GM10248 (cell line): ENCODE data around the gene SOX5.

ENCODE experiments used
- CTCF ChIA-PET: fragments of 300-600 bp; sonication (Branson Sonifier 250); formaldehyde crosslinking; extraction: SDS; loops from one replicate; lab custom pipeline; 2021; ENCODE audit warnings: antibody characterized with exemption; lab: Yijun Ruan, JAX
- POLR2A ChIA-PET: fragments of 350-650 bp; sonication (Branson Sonifier 250); formaldehyde crosslinking; extraction: SDS; loops from one replicate; lab custom pipeline; 2020; ENCODE audit warnings: antibody characterized with exemption; lab: Yijun Ruan, JAX
- DNase-seq: peaks from one replicate; pipeline ENCODE4 v3.0.0; 2012; ENCODE audit errors: extremely low spot score
- CTCF ChIP-seq: IDR thresholded peaks from 2 replicates; pipeline ENCODE4 v1.5.1; 2012; ENCODE audit warnings: mild to moderate bottlenecking, low read depth; ENCODE audit errors: extremely low read depth, missing control alignments, control extremely low read depth

Gene SOX5

GRCh38 chr12:23655884-23656283 lies 293.6 kb downstream of the SOX5 start:
- ChIA-PET POLR2A (no interaction called here), CTCF (no interaction called here)
- DNase-seq = no peak
- no peak for TF ChIP-seq CTCF

GRCh38 chr12:23655112-23655511 lies 294.4 kb downstream of the SOX5 start:
- ChIA-PET POLR2A (no interaction called here), CTCF (no interaction called here)
- DNase-seq = no peak
- TF ChIP-seq CTCF = no peak

- no peak for TF ChIP-seq CTCF
- DNase-seq = no peak
- ChIA-PET POLR2A (no interaction called here), CTCF (interaction anchor here (1.1 kb wide), 1 partner anchor 11 kb away, joined by 8 read pairs; no protein-coding TSS in a partner anchor)
Measured at GRCh38 chr12:23648546-23648945, 300.9 kb downstream of the SOX5 start.

- CTCF ChIA-PET = interaction anchor here (1.2 to 1.9 kb wide), 3 partner anchors 11 to 18 kb away, joined by 3 to 6 read pairs (median 5); no protein-coding TSS in a partner anchor
- no peak for DNase-seq
- POLR2A ChIA-PET = no interaction called here
- no peak for TF ChIP-seq CTCF
Measured at GRCh38 chr12:23640754-23641153, 308.7 kb downstream of the SOX5 start.

GRCh38 chr12:23634344-23634743 lies 315.1 kb downstream of the SOX5 start:
- DNase-seq = no peak
- ChIA-PET POLR2A (no interaction called here), CTCF (no interaction called here)
- TF ChIP-seq CTCF = no peak

GRCh38 chr12:23631786-23632377 lies 317.6 kb downstream of the SOX5 start:
- no peak for TF ChIP-seq CTCF
- DNase-seq = no peak
- ChIA-PET POLR2A (no interaction called here), CTCF (no interaction called here)
